HG03139 (cell line): ENCODE results near the gene WDR41.
"Not testable (repeated sequence)": the region's sequence is repeated elsewhere in the genome, so short reads cannot be mapped to it uniquely, and the experiment has no call there.

Experiments
- ATAC-seq: cut with Tn5 transposase; IDR thresholded peaks from one replicate; pipeline ENCODE4 v1.9.1; 2021; ENCODE audit not compliant: unreplicated experiment

The WDR41 gene, protein sequence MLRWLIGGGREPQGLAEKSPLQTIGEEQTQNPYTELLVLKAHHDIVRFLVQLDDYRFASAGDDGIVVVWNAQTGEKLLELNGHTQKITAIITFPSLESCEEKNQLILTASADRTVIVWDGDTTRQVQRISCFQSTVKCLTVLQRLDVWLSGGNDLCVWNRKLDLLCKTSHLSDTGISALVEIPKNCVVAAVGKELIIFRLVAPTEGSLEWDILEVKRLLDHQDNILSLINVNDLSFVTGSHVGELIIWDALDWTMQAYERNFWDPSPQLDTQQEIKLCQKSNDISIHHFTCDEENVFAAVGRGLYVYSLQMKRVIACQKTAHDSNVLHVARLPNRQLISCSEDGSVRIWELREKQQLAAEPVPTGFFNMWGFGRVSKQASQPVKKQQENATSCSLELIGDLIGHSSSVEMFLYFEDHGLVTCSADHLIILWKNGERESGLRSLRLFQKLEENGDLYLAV

DNA sequence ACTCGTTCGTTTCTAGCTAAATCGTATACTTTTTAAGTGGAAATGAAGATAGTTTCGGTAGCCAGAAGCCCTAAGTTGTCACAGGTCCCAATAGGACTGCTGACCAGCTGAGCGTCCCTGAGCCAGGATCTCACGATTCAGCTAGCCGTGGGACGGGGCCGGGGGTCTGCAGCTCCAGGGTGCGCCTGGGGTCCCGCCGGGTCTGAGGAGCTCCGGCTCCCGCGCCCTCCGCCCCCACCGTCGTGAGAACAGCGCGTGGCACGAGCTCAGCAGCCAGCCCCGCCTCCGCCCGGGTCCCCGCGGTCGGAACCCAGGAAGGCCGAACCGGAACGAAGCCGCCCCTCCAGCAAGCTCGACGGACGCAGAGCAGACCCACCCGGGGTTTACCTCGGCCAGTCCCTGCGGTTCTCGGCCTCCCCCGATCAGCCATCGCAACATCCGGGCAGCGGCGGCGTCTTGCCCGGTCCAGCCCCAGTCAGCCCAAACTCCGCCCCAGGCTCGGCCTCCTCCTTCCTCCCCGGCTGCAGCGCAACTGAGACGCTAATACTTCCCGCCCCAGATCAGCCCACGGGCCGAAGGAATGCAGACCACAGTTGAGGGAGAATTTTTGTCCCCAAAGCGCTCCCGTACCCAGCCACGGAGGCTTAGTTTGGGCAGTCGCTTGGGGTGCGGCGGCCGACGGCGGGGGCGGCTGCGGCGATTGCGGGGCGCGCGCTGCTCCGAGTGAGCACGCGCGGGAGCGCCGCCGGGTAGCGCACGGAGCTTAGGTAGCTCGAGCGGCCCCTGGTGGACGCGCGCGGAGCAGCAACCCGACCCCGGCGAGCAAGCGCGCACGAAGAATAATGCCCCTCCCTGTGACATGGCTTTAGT, at the start of gene WDR41:
WDR41 (minus strand) TSS at position 534 of the 870 bp plus-strand sequence; CDS start at position 438, 96 bp downstream.
- peak; percentile 89 for ATAC-seq

DNA sequence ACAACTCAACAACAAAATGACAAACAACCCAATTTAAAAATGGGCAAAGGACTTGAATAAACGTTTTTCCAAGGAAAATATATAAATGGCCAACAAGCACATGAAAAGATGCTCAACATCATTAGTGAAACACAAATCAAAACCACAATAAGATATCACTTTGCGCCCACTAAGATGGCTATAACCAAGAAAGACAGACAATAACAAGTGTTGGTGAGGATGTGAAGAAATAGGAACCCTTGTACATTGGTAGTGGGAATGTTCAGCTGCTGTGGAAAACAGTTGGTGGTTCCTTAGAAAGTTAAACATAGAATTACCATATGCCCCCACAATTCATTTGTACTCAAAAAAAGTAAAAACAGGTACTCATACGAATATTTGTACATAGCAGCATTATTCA, 39.2 kb upstream of the WDR41 start:
- ATAC-seq = no peak

DNA sequence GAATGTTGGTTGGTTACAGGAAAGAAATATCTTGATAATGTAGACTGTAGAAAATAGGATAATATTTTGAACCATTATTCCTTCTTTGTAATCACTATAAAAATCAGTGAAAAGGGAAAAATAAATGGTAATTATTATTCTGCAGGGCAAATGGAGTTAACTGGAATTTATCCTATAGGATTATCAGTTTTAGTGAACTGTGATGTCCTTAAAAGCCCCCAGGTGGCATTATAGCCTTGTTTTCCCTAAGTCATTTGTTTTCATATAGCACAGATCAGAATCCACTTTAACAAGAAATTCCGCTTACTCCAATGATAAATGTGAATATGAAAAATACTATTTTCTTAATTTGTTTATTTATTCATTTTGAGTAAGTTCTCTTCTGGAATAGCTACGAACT, 26.2 kb upstream of the WDR41 start:
- ATAC-seq = no peak

DNA sequence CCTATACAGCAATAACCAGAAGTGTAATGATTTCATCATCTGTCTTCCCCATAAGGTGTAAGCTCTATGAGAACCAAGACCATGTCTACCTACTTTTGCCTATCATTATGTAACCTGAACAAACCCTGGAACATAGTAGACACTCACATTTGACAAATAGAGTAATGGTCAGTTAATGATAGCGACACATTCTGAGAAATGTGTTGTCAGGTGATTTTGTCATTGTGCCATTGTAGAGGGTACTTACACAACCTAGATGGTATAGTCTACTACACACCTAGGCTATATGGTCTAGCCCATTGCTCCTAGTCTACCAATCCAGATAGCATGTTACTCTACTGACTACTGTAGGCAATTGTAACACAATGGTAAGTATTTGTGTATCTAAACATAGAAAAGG, 22.3 kb upstream of the WDR41 start:
- ATAC-seq = no peak

DNA sequence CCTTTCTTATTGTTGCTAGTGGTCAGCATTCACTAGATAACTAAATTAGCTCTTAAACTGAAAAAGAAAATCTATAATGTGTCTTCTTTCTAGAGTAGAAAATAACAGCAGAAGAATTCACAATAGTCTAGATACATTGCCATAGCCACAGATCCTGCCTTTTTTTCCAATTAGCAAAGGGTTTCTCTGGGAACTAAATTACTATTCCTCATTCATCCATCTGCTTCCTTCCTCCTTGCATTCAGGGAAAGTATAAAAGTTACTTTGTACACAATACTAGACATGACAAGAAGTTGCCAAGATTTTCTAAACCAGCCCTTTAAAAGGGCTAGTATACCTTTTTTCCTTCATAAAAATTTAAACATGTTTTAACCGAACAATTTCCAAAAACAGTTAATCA, 21.2 kb upstream of the WDR41 start:
- ATAC-seq = no peak

DNA sequence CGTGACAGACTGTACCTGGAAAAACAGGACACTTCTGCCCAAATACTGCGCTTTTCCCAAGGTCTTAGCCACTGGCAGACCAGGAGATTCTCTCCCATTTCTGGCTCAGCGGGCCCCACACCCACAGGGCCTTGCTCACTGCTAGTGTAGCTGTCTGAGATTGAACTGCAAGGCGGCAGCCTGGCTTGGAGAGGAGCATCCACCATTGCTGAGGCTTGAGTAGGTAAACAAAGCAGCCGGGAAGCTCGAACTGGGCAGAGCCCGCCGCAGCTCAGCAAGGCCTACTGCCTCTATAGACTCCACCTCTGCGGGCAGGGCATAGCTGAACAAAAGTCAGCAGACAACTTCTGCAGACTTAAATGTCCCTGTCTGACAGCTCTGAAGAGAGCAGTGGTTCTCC, 9.0 kb upstream of the WDR41 start:
- ATAC-seq = not testable (repeated sequence)

DNA sequence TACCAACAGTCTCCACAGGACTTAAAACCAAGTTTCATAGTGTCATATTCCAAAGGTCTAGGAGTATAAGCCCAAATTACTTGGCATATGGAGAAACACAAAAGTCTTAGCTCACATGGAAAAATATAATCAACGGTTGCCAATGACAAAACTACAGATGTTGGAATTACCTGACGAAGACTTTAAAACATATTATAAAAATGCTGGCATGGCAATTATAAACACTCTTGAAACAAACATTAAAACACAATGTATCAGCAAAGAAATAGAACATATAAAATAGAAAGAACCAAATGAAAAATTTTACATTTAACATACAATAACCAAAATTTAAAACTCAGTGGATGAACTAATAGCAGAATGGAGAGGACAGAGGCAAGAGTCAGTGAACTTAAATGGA, 7.9 kb upstream of the WDR41 start:
- ATAC-seq = no peak

DNA sequence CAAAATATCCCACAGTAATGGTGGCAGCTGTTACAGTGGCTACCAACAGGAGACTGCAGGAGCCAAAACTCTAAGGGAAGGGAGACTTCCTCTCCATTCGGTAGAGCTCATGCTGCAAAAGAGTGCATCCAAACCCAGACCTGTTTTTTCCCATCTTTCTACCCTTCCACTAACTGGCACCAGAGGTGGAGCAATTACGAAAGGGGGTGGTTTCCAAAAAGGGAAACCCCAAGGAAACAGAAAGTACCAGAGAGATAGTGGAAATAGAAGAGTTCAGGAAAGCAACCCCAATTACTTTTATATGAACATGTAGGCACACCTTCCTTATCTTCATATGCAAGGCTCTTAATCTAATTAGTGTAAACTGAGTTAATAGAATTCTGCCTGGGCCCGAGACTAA, 7.3 kb upstream of the WDR41 start:
- no peak for ATAC-seq

DNA sequence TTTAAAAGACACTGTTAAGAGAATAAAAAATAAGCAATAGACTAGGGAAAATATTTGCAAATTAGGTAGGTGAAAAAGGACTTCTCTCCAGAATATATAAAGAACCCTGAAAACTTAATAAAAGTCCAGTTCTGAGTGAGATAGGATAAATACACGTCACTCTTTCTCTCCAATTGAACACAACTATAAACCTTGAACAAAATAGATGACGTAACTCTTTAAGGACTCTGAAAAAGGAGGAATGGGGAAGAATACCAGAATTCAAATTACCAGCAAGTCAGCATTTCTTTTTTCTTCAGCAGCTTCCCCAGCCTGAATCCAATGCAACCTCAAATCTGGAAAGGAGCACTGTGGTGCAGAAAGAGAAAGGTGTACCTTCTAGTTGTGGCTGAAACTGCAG, 6.8 kb upstream of the WDR41 start:
- no peak for ATAC-seq

DNA sequence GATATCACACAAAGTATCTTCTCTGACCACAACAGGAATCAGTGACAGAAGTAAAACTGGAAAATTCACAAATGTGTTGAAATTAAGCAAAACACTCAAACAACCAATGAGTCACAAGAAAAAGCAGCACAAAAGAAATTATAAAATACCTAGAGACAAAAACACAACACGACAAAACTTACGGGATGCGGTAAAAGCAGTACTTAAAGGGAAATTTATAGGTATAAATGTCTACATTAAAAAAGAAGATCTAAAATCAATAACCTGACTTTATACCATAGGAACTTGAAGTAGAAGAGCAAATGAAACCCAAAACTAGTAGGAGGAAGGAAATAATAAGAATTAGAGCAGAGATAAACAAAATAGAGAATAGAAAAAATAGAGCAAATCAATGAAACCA, 2.8 kb upstream of the WDR41 start:
- ATAC-seq = no peak

DNA sequence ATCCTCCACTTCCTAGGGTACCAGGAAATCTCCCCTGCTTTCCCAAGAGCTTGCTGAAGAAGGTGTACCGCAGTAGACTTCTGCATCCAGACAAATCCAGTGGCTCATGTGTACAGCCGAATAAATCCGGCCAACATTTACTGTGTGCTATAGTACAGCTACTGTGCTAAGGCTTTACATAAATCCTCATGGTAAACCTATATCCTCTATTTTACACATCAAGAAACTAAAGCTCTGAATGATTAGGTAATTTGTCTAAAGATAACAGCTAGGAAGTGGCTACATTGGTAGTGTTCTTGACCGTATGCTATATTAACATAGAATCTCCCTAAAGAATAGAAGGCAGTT, 511 bp upstream of the WDR41 start:
- peak; percentile 8 for ATAC-seq

DNA sequence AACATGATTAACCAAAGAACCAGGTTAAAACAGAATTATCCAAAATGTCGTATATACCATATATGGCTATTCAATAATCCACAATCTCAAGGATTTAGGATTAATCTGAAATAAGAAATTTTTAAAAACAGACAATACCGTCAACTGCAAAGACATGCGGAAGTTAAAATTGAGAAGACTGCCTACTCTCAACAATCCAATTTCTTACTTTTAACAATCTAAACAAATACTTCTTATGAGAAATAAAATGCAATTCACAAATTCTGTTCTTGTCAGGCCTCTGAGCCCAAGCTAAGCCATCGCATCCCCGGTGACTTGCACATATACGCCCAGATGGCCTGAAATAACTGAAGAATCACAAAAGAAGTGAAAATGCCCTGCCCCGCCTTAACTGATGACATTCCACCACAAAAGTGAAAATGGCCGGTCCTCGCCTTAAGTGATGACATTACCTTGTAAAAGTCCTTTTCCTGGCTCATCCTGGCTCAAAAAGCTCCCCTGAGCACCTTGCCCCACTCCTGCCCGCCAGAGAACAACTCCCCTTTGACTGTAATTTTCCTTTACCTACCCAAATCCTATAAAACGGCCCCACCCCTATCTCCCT, 1.3 kb downstream of the WDR41 start:
- ATAC-seq = not testable (repeated sequence)

DNA sequence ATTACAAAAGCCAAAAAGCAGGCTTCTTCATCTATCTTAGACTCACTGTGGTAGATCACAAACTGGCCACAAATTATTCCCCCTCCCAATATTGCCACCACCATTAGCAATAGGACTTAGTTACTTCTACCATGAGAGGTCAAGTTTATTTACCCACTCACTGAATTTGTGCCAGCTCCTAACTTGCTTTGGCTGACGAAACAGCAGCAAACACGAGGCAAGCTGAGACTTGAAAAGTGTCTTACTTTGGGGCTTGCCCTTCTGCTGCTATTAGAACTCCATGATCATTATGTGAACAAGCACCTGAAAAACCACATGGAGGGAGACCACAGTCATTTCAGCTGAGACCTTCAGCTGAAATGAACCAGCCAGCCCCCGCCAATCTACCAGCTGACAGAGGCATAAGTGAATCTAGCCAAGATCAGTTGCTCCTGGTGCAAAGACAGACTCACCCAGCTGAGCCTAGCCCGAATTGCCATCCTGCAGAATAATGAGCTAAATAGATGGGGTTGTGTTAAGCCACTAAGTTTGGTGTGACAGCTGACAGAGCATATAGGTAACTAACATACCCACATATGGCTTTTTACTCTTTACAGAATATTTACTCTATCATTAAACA, 5.7 kb downstream of the WDR41 start:
- no peak for ATAC-seq

DNA sequence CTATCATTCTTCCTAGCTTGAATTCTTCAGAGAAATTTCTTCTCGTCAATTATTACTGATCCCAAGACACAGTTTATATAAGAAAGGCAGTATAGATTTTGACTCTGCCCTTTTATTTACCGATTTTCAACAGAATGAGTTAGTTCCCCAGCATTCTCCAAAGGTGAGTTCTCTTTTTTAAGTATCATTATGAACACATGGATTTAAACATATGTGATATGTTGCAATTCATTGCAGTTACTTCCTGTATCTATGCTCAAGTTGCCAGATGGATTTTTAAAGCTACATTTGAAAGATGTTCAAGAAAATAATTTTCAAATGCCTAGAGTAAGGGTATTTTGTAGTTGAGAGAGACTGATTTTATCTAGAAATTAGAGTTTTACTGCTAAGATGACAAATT, 8.4 kb downstream of the WDR41 start:
- no peak for ATAC-seq

DNA sequence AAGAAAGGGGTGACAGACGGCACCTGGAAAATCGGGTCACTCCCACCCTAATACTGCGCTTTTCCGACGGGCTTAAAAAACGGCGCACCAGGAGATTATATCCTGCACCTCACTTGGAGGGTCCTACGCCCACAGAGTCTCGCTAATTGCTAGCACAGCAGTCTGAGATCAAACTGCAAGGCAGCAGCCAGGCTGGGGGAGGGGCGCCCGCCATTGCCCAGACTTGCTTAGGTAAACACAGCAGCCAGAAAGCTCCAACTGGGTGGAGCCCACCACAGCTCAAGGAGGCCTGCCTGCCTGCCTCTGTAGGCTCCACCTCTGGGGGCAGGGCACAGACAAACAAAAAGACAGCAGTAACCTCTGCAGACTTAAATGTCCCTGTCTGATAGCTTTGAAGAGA, 17.1 kb downstream of the WDR41 start:
- not testable (repeated sequence) for ATAC-seq

DNA sequence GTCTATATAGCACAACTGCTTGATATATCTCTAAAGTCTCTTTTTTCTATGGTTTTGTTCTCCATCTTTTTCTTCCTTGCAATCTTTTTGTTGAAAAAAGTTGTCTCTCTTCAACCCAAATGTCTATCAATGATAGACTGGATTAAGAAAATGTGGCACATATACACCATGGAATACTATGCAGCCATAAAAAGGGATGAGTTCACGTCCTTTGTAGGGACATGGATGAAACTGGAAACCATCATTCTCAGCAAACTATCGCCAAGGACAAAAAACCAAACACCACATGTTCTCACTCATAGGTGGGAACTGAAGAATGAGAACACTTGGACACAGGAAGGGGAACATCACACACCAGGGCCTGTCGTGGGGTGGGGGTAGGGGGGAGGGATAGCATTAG, 23.2 kb downstream of the WDR41 start:
- ATAC-seq = not testable (repeated sequence)

DNA sequence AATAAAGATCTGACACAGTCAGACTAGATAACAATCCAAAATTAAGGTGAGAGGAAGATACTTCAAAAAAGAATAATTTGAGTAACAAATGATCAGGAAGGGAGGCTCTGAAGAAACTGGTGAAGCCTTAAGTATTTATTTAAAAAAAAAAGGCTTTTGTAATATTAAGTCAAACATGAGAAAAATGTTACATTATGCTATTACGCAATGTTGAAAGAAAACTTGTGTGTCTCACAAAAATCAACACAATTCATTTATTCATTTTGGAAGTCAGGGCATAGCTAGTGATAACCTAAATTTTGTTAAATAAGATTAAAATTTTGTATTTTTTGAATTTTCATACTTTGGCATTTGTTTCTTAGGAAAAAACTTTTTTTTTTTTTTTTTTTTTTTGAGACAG, 28.2 kb downstream of the WDR41 start:
- ATAC-seq = no peak

DNA sequence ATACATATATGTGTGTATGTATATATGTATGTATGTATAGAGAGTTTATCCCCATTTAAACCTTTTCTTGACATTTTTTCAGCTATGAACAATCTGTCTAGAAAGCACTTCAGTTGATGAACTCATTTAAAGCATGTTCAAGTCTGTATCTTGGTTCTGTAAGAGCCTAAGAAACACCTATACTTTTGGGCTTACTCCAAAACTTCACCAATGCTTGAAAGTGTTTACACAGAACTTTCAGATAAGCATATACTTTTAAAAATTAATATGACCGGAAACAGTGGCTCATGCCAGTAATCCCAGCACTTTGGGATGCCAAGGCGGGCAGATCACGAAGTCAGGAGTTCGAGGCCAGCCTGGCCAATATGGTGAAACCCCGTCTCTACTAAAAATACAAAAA, 30.8 kb downstream of the WDR41 start:
- no peak for ATAC-seq

DNA sequence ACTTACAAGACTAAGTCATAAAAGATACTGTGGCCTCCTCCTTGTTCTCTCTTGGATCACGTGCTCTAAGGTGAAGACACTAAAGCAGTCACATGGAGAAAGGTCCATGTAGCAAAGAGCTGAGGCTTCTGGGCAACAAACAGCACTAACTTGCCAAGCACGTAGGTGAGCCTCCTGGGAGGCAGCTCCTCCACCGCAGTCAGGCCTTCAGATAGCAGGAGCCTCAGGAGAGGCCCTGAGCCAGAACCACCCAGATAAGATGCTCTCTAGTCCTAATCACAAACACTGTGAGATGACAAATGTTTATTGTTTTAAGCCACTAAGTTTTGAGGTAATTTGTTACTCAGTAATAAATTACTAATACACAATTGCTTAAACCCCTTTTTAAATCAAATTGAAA, 38.0 kb downstream of the WDR41 start:
- ATAC-seq = no peak

DNA sequence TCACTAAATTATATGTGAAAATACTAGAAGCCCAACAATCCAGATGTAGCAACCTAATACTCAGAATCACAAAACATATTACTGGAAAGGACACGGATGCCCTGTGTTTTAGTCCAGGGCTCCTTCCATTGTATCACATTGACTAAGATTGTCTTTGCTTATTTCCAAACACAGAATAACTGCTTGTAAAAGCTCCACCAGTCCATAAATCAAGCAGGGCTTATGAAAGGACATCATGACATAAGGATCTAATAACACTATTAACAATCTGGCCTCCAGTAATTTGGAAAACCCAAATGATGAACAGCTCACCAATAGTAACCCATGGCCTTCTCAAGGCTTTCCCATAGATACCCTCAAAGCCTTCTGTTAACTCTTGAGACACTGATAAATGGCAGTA, 39.8 kb downstream of the WDR41 start:
- no peak for ATAC-seq

DNA sequence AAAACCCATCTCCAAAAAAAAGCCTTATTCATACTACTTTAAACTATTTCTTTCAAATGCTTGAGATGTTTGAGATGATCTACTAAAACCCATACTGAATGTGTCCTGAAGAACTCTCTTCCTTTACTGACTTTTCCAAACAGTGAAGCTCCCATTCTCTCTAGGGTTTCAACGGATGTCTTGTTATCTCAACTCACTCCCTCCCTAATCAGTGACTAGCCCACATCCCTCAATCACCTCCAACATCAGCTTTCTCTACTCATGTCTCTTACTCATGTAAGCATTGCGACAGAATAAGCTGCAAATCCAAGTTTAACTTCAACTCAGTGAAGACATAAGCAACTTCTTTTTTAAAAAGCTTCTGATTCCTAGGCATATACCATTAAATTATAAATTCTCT, 42.1 kb downstream of the WDR41 start:
- no peak for ATAC-seq
